Spinal cord (tissue), 10 donors: Measurements from ENCODE around the gene THAP7. TPM values are rescaled to one million over a fixed set of nuclear protein-coding genes. Genes with fewer than 3 reads are reported as not detected.

Experiments used
- DNase-seq, 6 donors: peaks; one replicate each; pipeline versions ENCODE4 v3.0.0 to v3.0.0-alpha.2; 2013 to 2015; ENCODE audit warnings: low spot score in 6 of 6, low read depth in 4 of 6
- H3K27ac ChIP-seq: one replicate; pipeline ENCODE4 v1.5.1; 2013; ENCODE audit warnings: low read depth, low read length, control low read depth
- H3K27me3 ChIP-seq: one replicate; pipeline ENCODE4 v1.6.1; 2013; ENCODE audit warnings: low read length; ENCODE audit not compliant: control insufficient read depth, insufficient read depth
- H3K36me3 ChIP-seq: one replicate; pipeline ENCODE4 v1.6.1; 2013; ENCODE audit warnings: low read length; ENCODE audit not compliant: control insufficient read depth, insufficient read depth
- H3K4me1 ChIP-seq: one replicate; pipeline ENCODE4 v1.6.1; 2013; ENCODE audit warnings: low read length; ENCODE audit not compliant: control insufficient read depth, insufficient read depth
- H3K4me3 ChIP-seq: one replicate; pipeline ENCODE4 v1.5.1; 2013; ENCODE audit warnings: low read depth, low read length, control low read depth
- H3K9me3 ChIP-seq: one replicate; pipeline ENCODE4 v1.6.1; 2013; ENCODE audit warnings: low read length; ENCODE audit not compliant: control insufficient read depth, insufficient read depth
- WGBS: methylation state at CpG from one replicate; pipeline ENCODE4 v1.1.5; 2013; ENCODE audit warnings: missing lambda C conversion rate; ENCODE audit not compliant: insufficient coverage; 5-methylcytosine and 5-hydroxymethylcytosine counted together
- polyA plus RNA-seq, 2 donors: library from polyadenylated mRNA; unstranded; fragments of 120-200 nt; gene quantifications; one replicate each; pipeline ENCODE4 v1.2.1, GENCODE V29; 2013; ENCODE audit not compliant: insufficient read length in 2 of 2
- total RNA-seq, 2 donors: library from RNA; depleted of rRNA in 1 of 2; stranded (reverse); fragments of 120-200 nt in 1 of 2; fragments of >200 nt in 1 of 2; gene quantifications; one replicate each; pipeline versions ENCODE4 v1.2.3 to v1.2.4, GENCODE V29; 2013 to 2014
- donor health status: healthy.

The THAP7 gene
- total and polyA plus RNA-seq, 4 donors = 15.1 to 37.2 (median 30.1) TPM

DNA sequence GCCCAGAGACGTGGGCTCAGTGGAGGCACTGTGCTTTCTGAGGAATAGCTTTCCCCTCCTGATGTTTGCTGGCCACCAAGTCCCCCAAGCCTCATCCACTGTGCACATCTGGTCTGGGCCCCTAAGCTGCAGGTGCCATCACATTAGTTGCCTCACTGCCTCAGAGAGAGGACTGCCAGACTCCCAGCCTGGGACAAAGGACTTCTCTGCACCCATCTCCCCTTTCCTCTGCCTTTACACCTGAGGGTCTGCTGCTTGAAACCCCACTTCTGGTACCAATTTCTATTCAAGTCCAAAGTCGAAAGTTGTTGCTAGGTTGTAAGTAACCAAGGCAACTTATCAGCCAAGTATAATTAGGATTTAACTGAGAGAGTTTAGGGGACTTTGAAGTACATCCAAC, 23.5 kb downstream of the THAP7 start:
- DNase-seq = no peak
- Histone ChIP-seq H3K9me3 (no peaks in the 10 kb centered on the region), H3K27ac (no peak overlapping the region), H3K4me3 (no peak overlapping the region), H3K4me1 (peaks cover 40% of the 10 kb centered on the region), H3K36me3 (peaks cover 20% of the 10 kb centered on the region), H3K27me3 (no peaks in the 10 kb centered on the region)
- 85% methylated on average over 1 of the region's 2 CpGs for WGBS

- H3K4me1 ChIP-seq = peaks cover 32% of the 10 kb centered on the region
- 83% methylated on average over 16 of the region's 17 CpGs for WGBS
Measured at GRCh38 chr22:20977516-20978170, 24.3 kb downstream of the THAP7 start.

DNA sequence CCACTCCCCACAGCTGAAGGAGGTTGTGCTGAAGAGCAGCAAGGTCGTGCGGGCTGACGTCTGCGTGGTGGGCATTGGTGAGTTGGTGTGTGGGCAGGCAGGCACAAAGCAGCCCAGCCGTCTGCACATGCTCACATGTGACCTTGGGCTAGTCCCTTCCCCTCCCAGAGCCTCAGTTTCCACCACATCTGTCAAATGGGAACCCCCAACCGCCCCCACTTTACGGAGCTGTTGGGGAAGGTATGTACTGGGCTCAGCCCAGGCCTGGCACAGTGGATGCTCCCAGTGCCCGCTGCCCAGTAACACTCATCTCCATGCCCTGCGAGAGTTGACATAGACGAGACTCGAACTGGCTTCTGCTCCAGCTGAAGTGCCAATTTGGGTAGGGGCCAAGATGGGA, 24.9 kb downstream of the THAP7 start:
- no peaks in the 10 kb centered on the region for H3K27me3 ChIP-seq
- H3K36me3 ChIP-seq = peaks cover 18% of the 10 kb centered on the region
- no peak overlapping the region for H3K4me3 ChIP-seq
- no peak for DNase-seq
- no peak overlapping the region for H3K27ac ChIP-seq
- 87% methylated on average over 4 of the region's 11 CpGs for WGBS
- no peaks in the 10 kb centered on the region for H3K9me3 ChIP-seq
- H3K4me1 ChIP-seq = peaks cover 29% of the 10 kb centered on the region

More at GRCh38 chr22:20977516-20978170, 24.3 kb downstream of the THAP7 start:
- no peak for DNase-seq
- no peak overlapping the region for H3K27ac ChIP-seq
- no peaks in the 10 kb centered on the region for H3K27me3 ChIP-seq
- H3K36me3 ChIP-seq = peaks cover 21% of the 10 kb centered on the region
- no peaks in the 10 kb centered on the region for H3K9me3 ChIP-seq
- H3K4me3 ChIP-seq = no peak overlapping the region

DNA sequence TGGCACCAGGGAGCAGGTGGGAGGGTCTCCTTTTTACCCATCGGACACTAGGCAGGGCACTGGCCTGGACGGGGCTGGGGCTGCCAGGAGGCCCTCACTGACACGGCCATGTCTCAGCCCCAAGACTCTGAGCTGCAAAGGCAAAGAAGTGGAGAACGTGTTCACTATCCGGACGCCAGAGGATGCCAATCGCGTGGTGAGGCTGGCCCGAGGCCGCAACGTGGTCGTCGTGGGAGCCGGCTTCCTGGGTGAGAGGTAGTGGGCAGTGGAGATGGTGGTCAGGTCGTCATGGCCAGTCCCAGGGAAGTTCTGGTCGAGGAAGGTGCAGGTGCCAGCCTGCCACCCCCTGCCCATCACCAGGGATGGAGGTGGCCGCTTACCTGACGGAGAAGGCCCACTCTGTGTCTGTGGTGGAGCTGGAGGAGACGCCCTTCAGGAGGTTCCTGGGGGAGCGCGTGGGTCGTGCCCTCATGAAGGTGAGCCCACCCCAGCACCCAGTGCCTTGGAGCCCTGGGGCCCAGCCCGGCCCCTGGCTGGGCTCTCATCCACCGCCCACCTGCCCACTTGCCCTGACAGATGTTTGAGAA, 25.5 kb downstream of the THAP7 start:
- Histone ChIP-seq H3K27ac (no peak overlapping the region), H3K4me1 (peaks cover 28% of the 10 kb centered on the region), H3K9me3 (no peaks in the 10 kb centered on the region), H3K27me3 (no peaks in the 10 kb centered on the region), H3K4me3 (no peak overlapping the region), H3K36me3 (peaks cover 18% of the 10 kb centered on the region)
- WGBS = 86% methylated on average over 22 of the region's 24 CpGs
- no peak for DNase-seq

- no peaks in the 10 kb centered on the region for H3K27me3 ChIP-seq
- peaks cover 28% of the 10 kb centered on the region for H3K4me1 ChIP-seq
- H3K36me3 ChIP-seq = peaks cover 18% of the 10 kb centered on the region
- no peak overlapping the region for H3K27ac ChIP-seq
- no peak for DNase-seq
- WGBS = 87% methylated on average over 14 of the region's 14 CpGs
- H3K9me3 ChIP-seq = no peaks in the 10 kb centered on the region
- no peak overlapping the region for H3K4me3 ChIP-seq
Measured at GRCh38 chr22:20975541-20976290, 26.2 kb downstream of the THAP7 start.

DNA sequence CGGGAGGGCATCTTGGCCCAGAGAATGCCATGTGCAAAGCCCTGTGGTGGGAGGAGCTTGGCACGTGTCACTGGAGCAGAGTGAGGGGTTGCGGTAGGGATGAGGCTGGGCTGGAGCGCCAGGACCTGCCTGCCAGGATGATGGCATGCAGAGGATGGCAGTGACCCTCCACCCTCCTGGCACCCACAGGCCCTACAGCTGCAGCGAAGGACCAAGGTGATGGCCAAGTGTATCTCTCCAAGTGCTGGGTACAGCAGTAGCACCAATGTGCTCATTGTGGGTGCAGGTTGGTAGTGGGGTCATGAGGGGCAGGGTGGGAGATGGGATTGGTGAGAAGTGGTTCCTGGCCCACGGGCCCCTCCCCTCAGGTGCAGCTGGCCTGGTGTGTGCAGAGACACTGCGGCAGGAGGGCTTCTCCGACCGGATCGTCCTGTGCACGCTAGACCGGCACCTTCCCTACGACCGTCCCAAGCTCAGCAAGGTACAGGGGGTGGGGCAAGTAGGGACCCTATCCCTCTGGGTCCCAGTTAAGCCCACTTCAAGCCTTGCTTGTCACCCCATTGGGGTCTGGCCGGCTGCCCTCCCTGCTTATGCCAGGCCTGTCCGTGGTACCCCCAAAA, 27.5 kb downstream of the THAP7 start:
- Histone ChIP-seq H3K9me3 (no peaks in the 10 kb centered on the region), H3K27me3 (no peaks in the 10 kb centered on the region), H3K36me3 (peaks cover 18% of the 10 kb centered on the region), H3K27ac (no peak overlapping the region), H3K4me1 (peaks cover 15% of the 10 kb centered on the region), H3K4me3 (no peak overlapping the region)
- no peak for DNase-seq
- 84% methylated on average over 9 of the region's 16 CpGs for WGBS

- H3K27me3 ChIP-seq = no peaks in the 10 kb centered on the region
- 59% methylated on average over 20 of the region's 21 CpGs for WGBS
- no peak overlapping the region for H3K27ac ChIP-seq
- H3K4me3 ChIP-seq = no peak overlapping the region
- no peak for DNase-seq
- H3K9me3 ChIP-seq = no peaks in the 10 kb centered on the region
- H3K4me1 ChIP-seq = peaks cover 14% of the 10 kb centered on the region
- peaks cover 19% of the 10 kb centered on the region for H3K36me3 ChIP-seq
Measured at GRCh38 chr22:20973634-20974286, 28.2 kb downstream of the THAP7 start.

DNA sequence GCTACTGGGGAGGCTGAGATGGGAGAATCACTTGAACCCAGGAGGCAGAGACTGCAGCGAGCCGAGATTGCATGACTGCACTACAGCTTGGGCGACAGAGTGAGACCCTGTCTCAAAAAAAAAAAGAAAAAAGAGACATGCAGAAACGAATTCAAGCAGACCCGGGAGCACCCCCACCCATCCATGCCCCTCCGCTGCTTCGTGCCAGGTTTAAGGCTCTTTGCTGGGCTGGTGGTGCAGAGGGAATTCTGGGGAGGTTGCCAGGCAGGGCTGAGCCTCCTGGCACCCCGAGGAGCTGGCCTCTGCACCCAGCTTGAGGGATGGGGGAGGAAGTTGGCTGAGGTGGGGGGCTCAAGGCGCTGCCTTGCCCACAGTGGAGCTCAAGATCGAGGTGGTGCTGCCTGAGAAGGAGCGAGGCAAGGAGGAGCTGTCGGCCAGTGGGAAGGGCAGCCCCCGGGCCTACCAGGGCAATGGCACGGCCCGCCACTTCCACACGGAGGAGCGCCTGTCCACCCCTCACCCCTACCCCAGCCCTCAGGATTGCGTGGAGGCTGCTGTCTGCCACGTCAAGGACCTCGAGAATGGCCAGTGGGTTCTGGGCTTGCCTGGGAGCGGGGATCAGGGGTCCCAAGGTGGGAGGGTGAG, 28.9 kb downstream of the THAP7 start:
- Histone ChIP-seq H3K4me1 (peaks cover 21% of the 10 kb centered on the region), H3K4me3 (no peak overlapping the region), H3K36me3 (peaks cover 21% of the 10 kb centered on the region), H3K27ac (no peak overlapping the region), H3K27me3 (no peaks in the 10 kb centered on the region), H3K9me3 (no peaks in the 10 kb centered on the region)
- DNase-seq = no peak
- WGBS = 77% methylated on average over 14 of the region's 21 CpGs
